Right renal cortex interstitium (tissue), 3 donors: ENCODE results near the gene LIMK1. TPM values are rescaled to one million over a fixed set of nuclear protein-coding genes. Genes with fewer than 3 reads are reported as not detected.

ENCODE experiments used
- DNase-seq, 3 donors: peaks; one replicate each; pipeline ENCODE4 v3.0.0-alpha.2; 2013; ENCODE audit warnings: low read depth in 3 of 3, low spot score in 2 of 3
- polyA plus RNA-seq, 3 donors: library from polyadenylated mRNA; unstranded; fragments of 120-200 nt; gene quantifications; one replicate each; pipeline ENCODE4 v1.2.1, GENCODE V29; 2013; ENCODE audit not compliant: insufficient read length in 3 of 3

The LIMK1 gene
- polyA plus RNA-seq, 3 donors = 17.7 to 22.5 (median 21.2) TPM

GRCh38 chr7:74053589-74054186, 29.9 kb upstream of the LIMK1 start:
- DNase-seq = no peak

- DNase-seq = no peak
Measured at GRCh38 chr7:74056096-74056915, 27.3 kb upstream of the LIMK1 start.

- DNase-seq = no peak
Measured at GRCh38 chr7:74057216-74057925, 26.2 kb upstream of the LIMK1 start.

GRCh38 chr7:74057987-74058386, 25.6 kb upstream of the LIMK1 start:
- no peak for DNase-seq

- no peak for DNase-seq
Measured at GRCh38 chr7:74058486-74058885, 25.1 kb upstream of the LIMK1 start.

GRCh38 chr7:74059037-74059436, 24.6 kb upstream of the LIMK1 start:
- DNase-seq = no peak

GRCh38 chr7:74059681-74060588, 23.7 kb upstream of the LIMK1 start:
- DNase-seq = no peak

- DNase-seq = no peak
Measured at GRCh38 chr7:74061840-74062539, 21.6 kb upstream of the LIMK1 start.

GRCh38 chr7:74063223-74063641, 20.4 kb upstream of the LIMK1 start:
- no peak for DNase-seq

GRCh38 chr7:74063646-74064045, 20.0 kb upstream of the LIMK1 start:
- no peak for DNase-seq

- no peak for DNase-seq
Measured at GRCh38 chr7:74064696-74065095, 18.9 kb upstream of the LIMK1 start.

- no peak for DNase-seq
Measured at GRCh38 chr7:74066626-74067025, 17.0 kb upstream of the LIMK1 start.

GRCh38 chr7:74068378-74069085, 15.1 kb upstream of the LIMK1 start:
- DNase-seq = no peak

GRCh38 chr7:74069086-74069541, 14.5 kb upstream of the LIMK1 start:
- no peak for DNase-seq

- DNase-seq = no peak
Measured at GRCh38 chr7:74069790-74070618, 13.6 kb upstream of the LIMK1 start.

GRCh38 chr7:74070619-74070921, 13.0 kb upstream of the LIMK1 start:
- no peak for DNase-seq

GRCh38 chr7:74071121-74071520, 12.5 kb upstream of the LIMK1 start:
- no peak for DNase-seq

- no peak for DNase-seq
Measured at GRCh38 chr7:74074770-74075169, 8.8 kb upstream of the LIMK1 start.

GRCh38 chr7:74078461-74078860, 5.1 kb upstream of the LIMK1 start:
- no peak for DNase-seq
